AG04450 (cell line): Measurements from ENCODE around the gene CASP6. TPM values are rescaled to one million over a fixed set of nuclear protein-coding genes. Genes with fewer than 3 reads are reported as not detected.
"Not testable (repeated sequence)": the region's sequence is repeated elsewhere in the genome, so short reads cannot be mapped to it uniquely, and the experiment has no call there.

Source experiments
- CTCF ChIA-PET: fragments of 300-600, 350-600 bp; formaldehyde crosslinking; extraction: SDS; loops from one replicate; lab custom pipeline; 2022; ENCODE audit warnings: antibody characterized with exemption, inconsistent platforms; lab: Charles Lee
- POLR2A ChIA-PET: fragments of 350-600 bp; formaldehyde crosslinking; extraction: SDS; loops from one replicate; lab custom pipeline; 2021; ENCODE audit warnings: antibody characterized with exemption, inconsistent platforms; lab: Yijun Ruan, JAX
- DNase-seq: peaks from one replicate; pipeline ENCODE4 v3.0.0-alpha.2; 2011; ENCODE audit warnings: low read depth, low spot score
- H3K27ac ChIP-seq: one replicate; pipeline ENCODE4 v1.5.1; 2012; ENCODE audit warnings: low read depth, low read length, control low read depth
- H3K27me3 ChIP-seq: one replicate; pipeline ENCODE4 v1.6.0; 2012; ENCODE audit warnings: low read length; ENCODE audit not compliant: control insufficient read depth, insufficient read depth
- H3K4me3 ChIP-seq: 2 replicates; pipeline ENCODE4 v1.5.1; 2011; ENCODE audit warnings: mild to moderate bottlenecking, low read depth, low read length, control low read depth
- H3K9me3 ChIP-seq: 2 replicates; pipeline ENCODE4 v1.5.1; 2012; ENCODE audit warnings: low read length; ENCODE audit not compliant: control insufficient read depth, insufficient read depth
- CTCF ChIP-seq: IDR thresholded peaks from 2 replicates; pipeline ENCODE4 v1.5.1; 2011; ENCODE audit warnings: low read depth, low read length, control low read depth, inconsistent platforms
- polyA plus RNA-seq: library from polyadenylated mRNA; depleted of rRNA; stranded (reverse); fragments of >200 nt; gene quantifications from 2 replicates; pipeline ENCODE4 v1.2.3, GENCODE V29; 2011

Gene CASP6
- polyA plus RNA-seq, 1 experiment = 44.8 TPM

- TF ChIP-seq CTCF = no peak
- DNase-seq = no peak
- no peaks in the 10 kb centered on the region for H3K9me3 ChIP-seq
- no peaks in the 10 kb centered on the region for H3K27me3 ChIP-seq
- no peak overlapping the region for H3K27ac ChIP-seq
- ChIA-PET POLR2A (no interaction called here), CTCF (interaction anchor here (0.7 to 1.2 kb wide), 2 partner anchors 16 to 263 kb away, joined by 3 read pairs; no protein-coding TSS in a partner anchor)
- no peak overlapping the region for H3K4me3 ChIP-seq
Observed at GRCh38 chr4:109684727-109685126, 18.5 kb downstream of the CASP6 start.

GRCh38 chr4:109683621-109684253, 19.5 kb downstream of the CASP6 start:
- CTCF ChIA-PET = interaction anchor here (0.7 to 1.2 kb wide), 2 partner anchors 17 to 365 kb away, joined by 3 to 4 read pairs; no protein-coding TSS in a partner anchor
- DNase-seq = no peak
- POLR2A ChIA-PET = interaction anchor here (0.7 kb wide), 1 partner anchor 186 kb away, joined by 6 read pairs; no protein-coding TSS in a partner anchor

DNA sequence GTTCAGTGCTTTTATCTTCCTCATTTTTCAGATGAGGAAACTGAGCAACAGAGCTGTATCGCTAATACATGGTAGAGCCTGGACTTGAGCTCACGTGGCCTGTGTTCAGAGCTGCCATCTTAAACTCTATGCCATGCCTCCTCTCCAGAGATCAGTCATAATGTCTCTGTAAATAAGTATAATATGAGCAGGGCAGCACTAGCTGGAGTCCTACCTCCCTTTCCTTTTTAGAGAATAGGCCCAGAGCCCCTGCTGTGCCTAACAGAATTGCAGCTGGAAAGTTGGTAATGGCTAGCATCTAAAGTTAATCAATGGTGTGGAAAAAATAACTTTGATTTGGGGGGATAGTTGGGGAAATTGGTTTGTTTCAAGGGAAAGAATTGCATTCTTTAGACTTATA, 20.4 kb downstream of the CASP6 start:
- ChIA-PET POLR2A (no interaction called here), CTCF (interaction anchor here (0.6 kb wide), 1 partner anchor 250 kb away, joined by 4 read pairs; no protein-coding TSS in a partner anchor)
- Histone ChIP-seq H3K9me3 (peaks cover 9% of the 10 kb centered on the region; the same call in 1 of the 2 replicates), H3K4me3 (no peak overlapping the region), H3K27ac (no peak overlapping the region), H3K27me3 (no peaks in the 10 kb centered on the region)
- no peak for TF ChIP-seq CTCF
- DNase-seq = no peak

More at GRCh38 chr4:109683621-109684253, 19.5 kb downstream of the CASP6 start:
- H3K27me3 ChIP-seq = no peaks in the 10 kb centered on the region
- no peak for TF ChIP-seq CTCF
- peaks cover 3% of the 10 kb centered on the region; the same call in 1 of the 2 replicates for H3K9me3 ChIP-seq
- no peak overlapping the region for H3K4me3 ChIP-seq
- H3K27ac ChIP-seq = no peak overlapping the region

DNA sequence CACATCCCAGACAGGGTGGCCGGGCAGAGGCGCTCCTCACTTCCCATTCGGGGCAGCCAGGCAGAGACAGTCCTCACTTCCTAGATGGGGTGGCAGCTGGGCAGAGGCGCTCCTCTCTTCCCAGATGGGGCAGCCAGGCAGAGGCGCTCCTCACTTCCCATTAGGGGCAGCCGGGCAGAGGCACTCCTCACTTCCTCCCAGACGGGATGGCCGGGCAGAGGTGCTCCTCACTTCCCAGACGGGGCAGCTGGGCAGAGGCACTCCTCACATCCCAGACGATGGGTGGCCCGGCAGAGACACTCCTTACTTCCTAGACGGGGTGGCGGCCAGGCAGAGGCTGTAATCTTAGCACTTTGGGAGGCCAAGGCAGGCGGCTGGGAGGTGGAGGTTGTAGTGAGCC, 24.3 kb downstream of the CASP6 start:
- CTCF ChIA-PET, H3K4me3 ChIP-seq, H3K27ac ChIP-seq, H3K27me3 ChIP-seq, DNase-seq, H3K9me3 ChIP-seq, POLR2A ChIA-PET: not testable (repeated sequence)

DNA sequence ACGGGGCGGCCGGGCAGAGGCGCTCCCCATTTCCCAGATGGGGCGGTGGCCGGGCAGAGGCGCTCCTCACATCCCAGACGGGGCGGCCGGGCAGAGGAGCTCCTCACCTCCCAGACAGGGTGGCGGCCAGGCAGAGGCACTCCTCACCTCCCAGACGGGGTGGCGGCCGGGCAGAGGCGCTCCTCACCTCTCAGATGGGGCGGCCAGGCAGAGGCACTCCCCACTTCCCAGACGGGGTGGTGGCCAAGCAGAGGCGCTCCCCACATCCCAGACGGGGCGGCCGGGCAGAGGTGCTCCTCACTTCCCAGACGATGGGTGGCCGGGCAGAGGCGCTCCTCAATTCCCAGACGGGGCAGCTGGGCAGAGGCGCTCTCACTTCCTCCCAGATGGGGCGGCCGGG, 24.8 kb downstream of the CASP6 start:
- POLR2A ChIA-PET, H3K9me3 ChIP-seq, CTCF ChIA-PET, H3K27me3 ChIP-seq, DNase-seq, H3K27ac ChIP-seq, H3K4me3 ChIP-seq: not testable (repeated sequence)

DNA sequence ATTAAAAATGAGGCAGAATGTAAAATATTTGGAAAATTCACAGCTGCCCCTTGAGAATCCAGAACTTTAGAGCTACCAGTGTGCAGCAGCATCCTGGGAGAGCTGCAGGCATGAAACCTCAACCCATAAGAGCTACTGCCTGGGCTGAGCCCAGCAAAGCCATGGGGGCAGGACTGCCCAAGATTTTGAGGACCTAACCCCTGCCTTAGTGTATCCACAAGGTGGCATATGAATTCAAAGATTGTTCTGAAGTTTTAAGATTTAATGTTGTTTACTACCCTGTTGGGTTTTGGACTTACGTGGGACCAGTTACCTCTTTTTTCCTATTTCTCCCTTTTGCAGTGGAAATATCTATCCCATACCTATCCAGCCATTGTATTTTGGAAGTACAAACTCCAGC, 26.4 kb downstream of the CASP6 start:
- Histone ChIP-seq H3K27ac (no peak overlapping the region), H3K27me3 (no peaks in the 10 kb centered on the region), H3K4me3 (no peak overlapping the region), H3K9me3 (peaks cover 9% of the 10 kb centered on the region; the same call in 1 of the 2 replicates)
- DNase-seq = no peak
- ChIA-PET CTCF (no interaction called here), POLR2A (no interaction called here)
- TF ChIP-seq CTCF = no peak
